VCaP (cell line): ENCODE results near the gene ZNF318.

Source experiments
- H3K27ac ChIP-seq: fragments of 450-650 bp; 2 replicates; pipeline ENCODE4 v1.5.1; 2017
- CTCF ChIP-seq: fragments of 450-650 bp; conservative IDR thresholded peaks from 2 replicates; pipeline ENCODE4 v1.5.1; 2017; ENCODE audit warnings: mild to moderate bottlenecking, moderate library complexity

Gene ZNF318

GRCh38 chr6:43338243-43338642 lies 31.2 kb downstream of the ZNF318 start:
- H3K27ac ChIP-seq, result no peak overlapping the region
- no peak for TF ChIP-seq CTCF

GRCh38 chr6:43336382-43336781 lies 33.1 kb downstream of the ZNF318 start:
- TF ChIP-seq CTCF, result no peak

GRCh38 chr6:43335469-43335868 lies 34.0 kb downstream of the ZNF318 start:
- H3K27ac ChIP-seq, result peak overlapping the region; percentile 42
- no peak for TF ChIP-seq CTCF

More at GRCh38 chr6:43336382-43336781, 33.1 kb downstream of the ZNF318 start:
- no peak overlapping the region; the same call in 1 of the 2 replicates for H3K27ac ChIP-seq

GRCh38 chr6:43334466-43335095 lies 34.9 kb downstream of the ZNF318 start:
- peak overlapping the region; percentile 42 for H3K27ac ChIP-seq
- TF ChIP-seq CTCF, result peak; percentile 81

DNA sequence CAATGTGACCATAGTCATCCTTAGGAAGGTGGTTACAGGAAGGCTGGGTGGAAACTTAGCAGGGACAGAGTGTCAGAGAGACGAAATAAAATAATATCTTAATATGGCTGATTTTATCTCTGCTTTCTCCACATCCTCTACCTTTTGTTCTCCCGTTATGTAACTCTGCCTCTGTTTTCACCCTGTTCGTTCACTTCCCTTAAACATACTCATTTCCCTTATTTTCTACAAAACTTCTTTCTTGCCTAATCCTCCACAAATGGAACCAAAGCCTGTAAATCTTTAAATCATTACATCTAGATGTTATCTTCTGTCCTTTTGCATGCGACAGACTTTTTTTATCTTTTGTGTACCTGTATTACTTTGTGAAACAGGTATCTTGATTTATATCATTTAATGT lies 37.6 kb downstream of the ZNF318 start:
- no peak for TF ChIP-seq CTCF

GRCh38 chr6:43331470-43331869 lies 38.0 kb downstream of the ZNF318 start:
- no peak overlapping the region; the same call in 1 of the 2 replicates for H3K27ac ChIP-seq

More for the DNA sequence above, 37.6 kb downstream of the ZNF318 start:
- no peak overlapping the region; the same call in 1 of the 2 replicates for H3K27ac ChIP-seq

DNA sequence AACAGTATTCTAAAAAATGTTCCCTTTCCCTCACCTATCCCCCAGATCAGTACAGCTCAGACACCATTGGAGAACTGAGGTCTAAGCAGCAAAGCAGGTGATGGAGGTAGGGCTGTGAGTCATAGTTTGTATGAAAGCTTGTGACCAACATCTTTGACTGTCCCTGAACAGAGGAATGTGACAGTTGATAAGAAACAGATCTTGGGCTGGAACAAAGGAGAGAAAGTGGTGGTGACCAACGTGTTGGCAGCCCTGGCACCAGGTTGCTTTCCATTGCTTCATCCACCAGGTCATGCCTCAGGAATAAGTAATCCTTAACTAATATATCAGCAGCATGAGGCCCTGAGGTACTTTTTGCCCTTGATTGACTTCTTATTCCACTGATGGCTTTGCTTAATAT lies 40.9 kb downstream of the ZNF318 start:
- H3K27ac ChIP-seq, result no peak overlapping the region
- TF ChIP-seq CTCF, result no peak

More at GRCh38 chr6:43331470-43331869, 38.0 kb downstream of the ZNF318 start:
- TF ChIP-seq CTCF, result no peak
